ENCODE data around the gene ELOVL3. TPM values are rescaled to one million over a fixed set of nuclear protein-coding genes. Genes with fewer than 3 reads are reported as not detected.

ELOVL3 gene
- total RNA-seq, 4 donors from 2014 or later = 0.19 TPM; not detected in 3

DNA sequence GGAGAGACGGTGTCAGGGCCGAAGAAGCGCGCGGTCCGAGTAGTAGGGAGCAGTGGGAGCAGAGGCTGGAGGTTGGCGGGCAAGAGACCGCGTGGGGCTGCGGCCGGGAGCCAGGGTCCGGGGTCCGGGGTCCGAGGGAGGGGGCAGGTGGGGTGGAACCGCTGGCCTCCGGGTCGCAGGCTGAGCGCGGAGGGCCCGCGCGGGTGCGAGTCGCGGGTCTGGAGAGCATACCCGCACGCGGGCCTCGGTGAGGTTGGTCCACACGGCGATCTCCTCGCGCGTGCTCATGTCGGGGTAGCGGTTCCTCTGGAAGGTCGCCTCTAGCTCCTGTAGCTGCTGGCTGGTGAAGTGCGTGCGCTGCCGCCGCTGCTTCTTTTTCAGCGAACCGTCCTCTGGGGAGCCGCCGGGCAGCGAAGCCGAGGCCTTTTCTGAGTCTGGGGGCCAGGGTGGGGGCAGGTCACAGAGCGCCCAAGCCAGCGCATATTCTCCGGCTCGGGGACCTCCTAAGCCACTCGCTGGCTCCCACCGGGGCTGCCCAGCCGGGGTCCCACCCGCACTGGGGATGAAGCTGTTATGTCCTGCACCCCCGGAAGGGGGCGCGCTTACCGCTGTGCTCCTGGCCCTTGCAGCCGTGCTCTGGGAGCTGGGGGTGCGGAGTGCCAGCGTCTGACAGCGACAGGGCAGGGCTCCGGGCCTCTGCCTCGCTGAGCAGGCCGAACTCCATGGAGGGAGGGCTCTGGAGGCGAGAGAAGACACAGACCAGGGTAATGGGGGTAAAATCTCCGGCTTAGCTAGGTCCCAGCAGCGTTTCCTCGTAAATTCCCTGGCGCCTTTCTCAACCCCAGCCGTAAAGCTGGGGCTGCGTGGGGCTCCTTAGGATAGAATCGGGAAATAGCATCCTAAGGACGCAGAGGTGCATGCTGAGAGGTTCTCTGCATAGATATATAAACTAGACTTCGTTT lies 5.5 kb downstream of the ELOVL3 start:
- no peak overlapping the region for H3K27ac ChIP-seq (replicated peaks in 1 of 4)
- WGBS = 17% methylated on average over 47 of the region's 76 CpGs
- intact Hi-C loops (cut with DNase I) = no loop called here
- no peaks in the 10 kb centered on the region for H3K9me3 ChIP-seq
- peaks cover 6 to 92% (median 27%) of the 10 kb centered on the region in 4 donors for H3K27me3 ChIP-seq
- peaks cover 23 to 30% (median 28%) of the 10 kb centered on the region in 4 donors for H3K4me1 ChIP-seq
- no peak for DNase-seq (ENCODE audit: extremely low spot score)
- H3K4me3 ChIP-seq = peak overlapping the region; percentile 48 to 64 (median 54)
- TF ChIP-seq, protein P1, sequence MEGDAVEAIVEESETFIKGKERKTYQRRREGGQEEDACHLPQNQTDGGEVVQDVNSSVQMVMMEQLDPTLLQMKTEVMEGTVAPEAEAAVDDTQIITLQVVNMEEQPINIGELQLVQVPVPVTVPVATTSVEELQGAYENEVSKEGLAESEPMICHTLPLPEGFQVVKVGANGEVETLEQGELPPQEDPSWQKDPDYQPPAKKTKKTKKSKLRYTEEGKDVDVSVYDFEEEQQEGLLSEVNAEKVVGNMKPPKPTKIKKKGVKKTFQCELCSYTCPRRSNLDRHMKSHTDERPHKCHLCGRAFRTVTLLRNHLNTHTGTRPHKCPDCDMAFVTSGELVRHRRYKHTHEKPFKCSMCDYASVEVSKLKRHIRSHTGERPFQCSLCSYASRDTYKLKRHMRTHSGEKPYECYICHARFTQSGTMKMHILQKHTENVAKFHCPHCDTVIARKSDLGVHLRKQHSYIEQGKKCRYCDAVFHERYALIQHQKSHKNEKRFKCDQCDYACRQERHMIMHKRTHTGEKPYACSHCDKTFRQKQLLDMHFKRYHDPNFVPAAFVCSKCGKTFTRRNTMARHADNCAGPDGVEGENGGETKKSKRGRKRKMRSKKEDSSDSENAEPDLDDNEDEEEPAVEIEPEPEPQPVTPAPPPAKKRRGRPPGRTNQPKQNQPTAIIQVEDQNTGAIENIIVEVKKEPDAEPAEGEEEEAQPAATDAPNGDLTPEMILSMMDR (IDR thresholded peaks at IDR 0.05) = peak; percentile 53 to 74 (median 59)
- TF ChIP-seq POLR2AphosphoS5 (IDR thresholded peaks at IDR 0.05) = no peak
- TF ChIP-seq POLR2A (IDR thresholded peaks at IDR 0.05; ENCODE audit: low read depth) = no peak
- TF ChIP-seq EP300 (IDR thresholded peaks at IDR 0.05) = no peak
- no peaks in the 10 kb centered on the region for H3K36me3 ChIP-seq

DNA sequence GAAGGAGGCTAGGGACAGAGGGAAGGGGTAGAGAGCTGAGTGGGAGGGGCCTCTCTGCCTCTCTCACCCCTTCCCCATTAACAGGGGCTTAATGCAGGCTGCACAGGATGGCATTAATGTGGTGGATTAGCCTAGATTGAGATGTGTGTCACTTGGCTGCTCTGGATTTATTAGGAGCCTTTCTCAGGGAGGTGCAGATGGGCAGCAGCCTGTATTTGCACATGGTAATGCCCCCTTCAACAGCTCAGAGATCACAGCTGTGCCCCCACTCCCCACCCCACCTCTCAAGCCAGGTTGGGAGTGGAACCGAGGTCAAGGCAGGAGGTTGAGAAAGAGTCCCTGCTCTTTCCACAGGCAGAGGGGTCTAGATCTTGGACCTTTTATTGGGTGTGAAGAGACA lies 7.9 kb downstream of the ELOVL3 start:
- no peak overlapping the region for H3K4me3 ChIP-seq
- TF ChIP-seq POLR2AphosphoS5 (IDR thresholded peaks at IDR 0.05) = no peak
- no peak for TF ChIP-seq POLR2A (IDR thresholded peaks at IDR 0.05; ENCODE audit: low read depth)
- TF ChIP-seq EP300 (IDR thresholded peaks at IDR 0.05) = no peak
- TF ChIP-seq, protein P1 (IDR thresholded peaks at IDR 0.05) = no peak
- H3K9me3 ChIP-seq = no peaks in the 10 kb centered on the region
- H3K27me3 ChIP-seq = peaks cover 6 to 77% (median 27%) of the 10 kb centered on the region in 4 donors
- H3K36me3 ChIP-seq = no peaks in the 10 kb centered on the region
- no peak overlapping the region for H3K27ac ChIP-seq (replicated peaks in 1 of 4)
- no peak for DNase-seq (ENCODE audit: extremely low spot score)
- peaks cover 21 to 26% (median 23%) of the 10 kb centered on the region in 4 donors for H3K4me1 ChIP-seq
- 86% methylated on average over 1 of the region's 1 CpG for WGBS
- intact Hi-C loops (cut with DNase I) = no loop called here

DNA sequence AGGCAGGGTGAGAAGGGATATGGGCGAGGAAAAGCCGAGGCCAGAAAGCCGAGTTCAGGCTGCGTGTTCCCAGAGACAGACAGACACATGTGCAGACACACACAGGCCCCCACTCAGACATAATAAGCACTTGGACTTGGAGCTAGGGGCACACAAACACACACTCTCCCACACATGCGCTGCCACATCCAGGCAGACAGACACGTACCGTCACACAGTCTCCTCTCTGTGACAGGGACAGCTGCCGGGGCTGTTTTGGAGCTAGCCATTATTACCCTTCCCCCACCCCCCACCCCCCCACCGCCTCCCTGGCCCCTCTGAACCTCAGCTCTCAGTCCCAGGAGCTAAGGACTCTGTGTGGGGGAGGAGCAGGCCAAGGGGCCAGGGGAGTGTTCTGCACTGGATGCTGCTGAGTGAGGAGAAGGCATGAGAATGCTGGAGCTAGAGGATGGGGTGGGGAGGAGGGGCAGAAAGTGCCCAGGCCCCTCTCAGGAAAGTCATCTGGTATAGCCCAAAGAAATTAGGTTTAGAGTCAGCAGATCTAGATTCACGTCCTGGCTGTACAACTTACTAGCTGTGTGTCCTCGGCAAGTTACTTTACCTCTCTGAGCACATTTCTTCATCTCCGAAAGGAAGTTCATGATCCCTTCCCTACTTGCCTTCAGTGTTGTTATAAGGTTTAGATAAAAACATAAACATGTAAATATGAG lies 8.9 kb downstream of the ELOVL3 start:
- Histone ChIP-seq H3K4me1 (peaks cover 18 to 21% (median 20%) of the 10 kb centered on the region in 4 donors), H3K36me3 (no peaks in the 10 kb centered on the region), H3K9me3 (no peaks in the 10 kb centered on the region), H3K4me3 (no peak overlapping the region), H3K27me3 (peaks cover 6 to 67% (median 26%) of the 10 kb centered on the region in 4 donors), H3K27ac (replicated peaks in 1 of 4) (no peak overlapping the region)
- no peak for DNase-seq (ENCODE audit: extremely low spot score)
- WGBS = 77% methylated on average over 12 of the region's 12 CpGs
- TF ChIP-seq EP300 (IDR thresholded peaks at IDR 0.05) (no peak), POLR2A (IDR thresholded peaks at IDR 0.05; ENCODE audit: low read depth) (no peak), POLR2AphosphoS5 (IDR thresholded peaks at IDR 0.05) (no peak)
- TF ChIP-seq, protein P1 (IDR thresholded peaks at IDR 0.05) = no peak
- intact Hi-C loops (cut with DNase I) = no loop called here

DNA sequence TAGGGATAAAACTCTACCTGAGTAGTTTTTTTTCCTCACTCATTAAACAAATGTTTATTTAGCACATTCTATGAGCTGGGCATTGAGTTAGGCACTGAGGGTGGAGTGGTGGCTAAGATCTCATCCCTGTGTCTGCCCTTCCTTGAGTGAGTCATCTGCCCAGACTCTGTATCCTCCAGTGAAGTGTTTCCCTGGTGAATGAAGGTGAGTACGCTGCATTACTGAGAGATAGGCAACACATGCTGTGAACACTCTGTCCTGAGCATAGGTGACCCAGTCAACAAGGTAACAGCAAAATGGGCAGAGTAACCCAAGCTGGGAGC lies 9.5 kb downstream of the ELOVL3 start:
- H3K4me1 ChIP-seq = peaks cover 16 to 21% (median 18%) of the 10 kb centered on the region in 4 donors
- peaks cover 5 to 66% (median 22%) of the 10 kb centered on the region in 4 donors for H3K27me3 ChIP-seq
- no peak for DNase-seq (ENCODE audit: extremely low spot score)
- intact Hi-C loops (cut with DNase I) = no loop called here
- H3K9me3 ChIP-seq = no peaks in the 10 kb centered on the region
- H3K36me3 ChIP-seq = no peaks in the 10 kb centered on the region
- TF ChIP-seq POLR2AphosphoS5 (IDR thresholded peaks at IDR 0.05) (no peak), POLR2A (IDR thresholded peaks at IDR 0.05; ENCODE audit: low read depth) (no peak), EP300 (IDR thresholded peaks at IDR 0.05) (no peak)
- TF ChIP-seq, protein P1 (IDR thresholded peaks at IDR 0.05) = no peak
- WGBS = 80% methylated on average over 1 of the region's 1 CpG
- no peak overlapping the region for H3K27ac ChIP-seq (replicated peaks in 1 of 4)
- H3K4me3 ChIP-seq = no peak overlapping the region

Data from esophagus muscularis mucosa (tissue), 4 donors.